ENCODE results near the gene TXLNB.

GRCh38 chr6:139308936-139309603 is 17.3 kb upstream of the TXLNB start:
- TF ChIP-seq CTCF (IDR thresholded peaks at IDR 0.05; ENCODE audit: poor library complexity) (no peak), EZH2 (IDR thresholded peaks at IDR 0.05; ENCODE audit: borderline replicate concordance) (no peak)

All from hepatocyte (in vitro differentiated cells).